Activated CD4-positive, alpha-beta T cell treated with anti-CD3 and anti-CD28 coated beads for 48 hours (primary cell): Measurements from ENCODE around the gene AOC3.
"Not testable (repeated sequence)": the region's sequence is repeated elsewhere in the genome, so short reads cannot be mapped to it uniquely, and the experiment has no call there.

ENCODE experiments used
- DNase-seq: peaks from one replicate; pipeline ENCODE4 v3.0.0-alpha.2; 2020

AOC3 gene

DNA sequence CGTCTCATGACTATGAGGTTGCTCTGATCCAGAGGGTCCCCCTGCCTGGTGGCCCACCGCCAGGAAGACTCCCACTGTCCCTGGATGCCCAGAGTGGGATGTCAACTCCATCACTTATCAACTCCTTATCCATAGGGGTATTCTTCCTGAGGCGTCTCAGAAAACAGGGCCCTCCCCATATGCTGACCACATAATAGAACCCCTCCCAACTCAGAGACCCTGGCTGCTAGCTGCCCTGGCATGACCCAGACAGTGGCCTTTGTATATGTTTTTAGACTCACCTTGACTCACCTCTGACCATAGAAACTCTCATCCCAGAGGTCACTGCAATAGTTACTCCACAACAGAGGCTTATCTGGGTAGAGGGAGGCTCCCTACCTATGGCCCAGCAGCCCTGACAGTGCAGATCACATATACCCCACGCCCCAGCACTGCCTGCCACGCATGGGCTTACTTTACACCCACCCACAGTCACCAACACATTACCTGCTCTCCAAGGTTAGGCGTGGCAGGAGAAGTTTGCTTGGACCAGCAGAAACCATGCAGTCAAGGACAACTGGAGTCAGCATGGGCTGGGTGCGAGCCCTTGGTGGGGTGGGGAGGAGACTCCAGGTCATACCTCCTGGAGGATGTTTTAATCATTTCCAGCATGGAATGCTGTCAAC is 47.3 kb downstream of the AOC3 start:
- no peak for DNase-seq

DNA sequence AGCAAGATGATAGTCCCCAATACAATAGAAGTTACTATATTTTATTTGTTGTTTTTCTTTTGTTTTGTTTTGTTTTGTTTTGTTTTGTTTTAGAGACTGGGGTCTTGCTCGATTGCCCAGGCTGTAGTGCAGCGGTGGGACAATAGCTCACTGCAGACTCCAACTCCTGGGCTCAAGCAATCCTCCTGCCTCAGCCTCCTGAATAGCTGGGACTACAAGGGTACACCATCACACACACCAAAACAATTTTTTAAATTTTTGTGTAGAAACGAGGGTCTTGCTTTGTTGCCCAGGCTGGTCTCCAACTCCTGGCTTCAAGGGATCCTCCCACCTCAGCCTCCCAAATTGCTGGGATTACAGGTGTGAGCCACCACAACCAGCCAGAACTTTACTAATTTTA is 49.0 kb downstream of the AOC3 start:
- DNase-seq: not testable (repeated sequence)

DNA sequence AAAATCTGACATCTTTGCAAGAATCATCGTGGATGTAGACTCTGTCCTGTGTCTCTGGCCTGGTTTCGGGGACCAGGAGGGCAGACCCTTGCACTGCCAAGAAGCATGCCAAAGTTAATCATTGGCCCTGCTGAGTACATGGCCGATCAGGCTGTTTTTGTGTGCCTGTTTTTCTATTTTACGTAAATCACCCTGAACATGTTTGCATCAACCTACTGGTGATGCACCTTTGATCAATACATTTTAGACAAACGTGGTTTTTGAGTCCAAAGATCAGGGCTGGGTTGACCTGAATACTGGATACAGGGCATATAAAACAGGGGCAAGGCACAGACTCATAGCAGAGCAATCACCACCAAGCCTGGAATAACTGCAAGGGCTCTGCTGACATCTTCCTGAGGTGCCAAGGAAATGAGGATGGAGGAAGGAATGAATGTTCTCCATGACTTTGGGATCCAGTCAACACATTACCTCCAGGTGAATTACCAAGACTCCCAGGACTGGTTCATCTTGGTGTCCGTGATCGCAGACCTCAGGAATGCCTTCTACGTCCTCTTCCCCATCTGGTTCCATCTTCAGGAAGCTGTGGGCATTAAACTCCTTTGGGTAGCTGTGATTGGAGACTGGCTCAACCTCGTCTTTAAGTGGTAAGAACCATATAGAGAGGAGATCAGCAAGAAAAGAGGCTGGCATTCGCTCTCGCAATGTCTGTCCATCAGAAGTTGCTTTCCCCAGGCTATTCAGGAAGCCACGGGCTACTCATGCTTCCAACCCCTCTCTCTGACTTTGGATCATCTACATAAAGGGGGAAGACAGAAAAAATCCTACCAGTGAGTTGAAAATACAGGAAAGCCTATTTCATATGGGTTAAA is 49.7 kb downstream of the AOC3 start, which contains the start of gene G6PC1:
TSS of gene G6PC1 (plus strand) at position 340 of the 872 bp plus-strand sequence. CDS start at position 418, 78 bp downstream.
- no peak for DNase-seq

DNA sequence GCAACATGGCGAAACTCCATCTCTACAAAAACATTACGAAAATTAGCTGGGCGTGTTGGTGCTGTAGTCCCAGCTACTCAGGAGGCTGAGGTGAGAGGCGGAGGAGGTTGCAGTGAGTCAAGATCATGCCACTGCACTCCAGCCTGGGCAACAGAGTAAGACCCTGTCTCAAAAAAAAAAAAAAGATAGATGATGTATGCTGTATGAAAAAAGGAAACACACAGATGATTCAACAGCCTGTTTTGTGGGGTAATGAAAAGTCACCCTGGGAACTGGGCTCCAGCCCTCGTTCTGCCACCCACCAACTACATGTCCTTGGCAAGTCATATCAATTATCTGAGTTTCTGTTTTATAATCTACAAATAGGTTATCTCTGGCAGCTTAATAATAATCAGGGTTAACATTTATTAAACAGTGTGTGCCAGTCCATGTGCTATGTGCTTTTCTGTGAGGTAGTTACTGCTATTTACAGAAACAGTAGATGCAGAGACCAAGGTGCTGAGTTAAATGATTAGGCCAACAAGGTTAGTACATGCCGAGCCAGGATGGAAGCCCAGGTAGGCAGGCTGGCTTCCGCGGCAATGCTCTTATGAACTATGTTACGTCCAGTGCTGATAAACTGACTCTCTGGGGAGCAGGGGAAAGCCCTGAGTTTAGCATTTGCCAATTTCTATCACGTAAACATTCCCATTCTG is 50.7 kb downstream of the AOC3 start:
- no peak for DNase-seq

DNA sequence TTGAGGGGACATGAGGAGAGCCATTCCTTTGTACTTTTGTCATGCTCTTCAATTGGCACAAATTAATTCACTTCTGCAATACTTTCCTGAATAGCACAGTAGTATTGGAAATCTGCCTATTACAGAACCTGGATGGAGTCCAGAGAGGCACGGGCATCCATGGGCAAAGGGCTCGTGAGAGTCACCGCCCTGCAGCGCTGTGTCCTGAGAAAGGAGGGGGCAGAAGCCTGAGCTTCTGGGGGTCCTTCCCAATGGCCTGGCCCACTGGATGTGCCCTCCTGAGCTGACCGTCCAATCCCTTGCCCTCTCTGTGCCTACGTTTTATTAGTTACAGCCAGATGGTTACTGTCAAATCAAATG is 53.1 kb downstream of the AOC3 start:
- DNase-seq: no peak

DNA sequence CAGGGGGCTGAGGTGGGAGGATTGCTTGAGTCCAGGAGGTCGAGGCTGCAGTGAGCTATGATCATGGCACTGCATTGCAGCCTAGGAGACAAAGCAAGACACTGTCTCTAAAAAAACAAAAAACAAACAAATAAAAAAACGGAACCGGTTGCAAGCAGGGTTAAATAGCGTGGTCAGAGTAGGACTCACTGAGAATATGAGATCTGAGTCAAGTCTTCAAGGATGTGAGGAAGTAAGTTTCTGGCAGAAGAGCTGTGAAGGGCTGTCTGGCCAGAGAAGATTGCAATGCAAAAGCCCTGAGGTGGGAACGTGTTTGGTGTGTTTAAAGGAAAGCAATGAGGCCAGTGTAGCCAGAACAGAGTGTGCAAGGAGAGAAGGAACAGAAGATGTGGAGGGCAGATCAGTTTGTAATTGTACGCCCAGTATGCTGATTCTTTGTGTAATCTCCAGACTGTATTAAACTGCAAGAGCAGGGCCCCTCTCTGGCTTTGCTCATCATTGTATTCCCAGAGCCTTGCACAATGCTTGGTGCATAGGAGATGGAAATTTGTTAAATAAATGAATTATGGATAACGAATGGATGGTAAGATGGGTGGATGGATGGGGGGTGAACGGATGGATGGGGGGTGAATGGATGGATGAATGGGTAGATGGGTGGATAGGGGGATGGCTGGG is 55.9 kb downstream of the AOC3 start:
- no peak for DNase-seq
